Gastrocnemius medialis (tissue), 4 donors: Measurements from ENCODE around the gene HOTAIR. TPM values are rescaled to one million over a fixed set of nuclear protein-coding genes. Genes with fewer than 3 reads are reported as not detected.

Source experiments
- ATAC-seq, 2 donors: fragments of 150-250 bp; one replicate each; pipeline ENCODE4 v1.9.1; 2016
- DNase-seq, 2 donors: peaks; one replicate each; pipeline ENCODE4 v3.0.0-alpha.2; 2019
- H3K27ac ChIP-seq, 4 donors: fragments of 200-600 bp; sonication (generic); 1 replicate in 1 of 4; 2 replicates in 3 of 4; pipeline ENCODE4 v1.5.1; 2016 to 2018; ENCODE audit warnings: mild to moderate bottlenecking in 2 of 4, moderate library complexity in 1 of 4
- H3K27me3 ChIP-seq, 3 donors: fragments of 200-600 bp; sonication (generic) in 2 of 3; 1 replicate in 1 of 3; 2 replicates in 2 of 3; pipeline versions ENCODE4 v1.5.1 to v1.6.0; 2016 to 2019; ENCODE audit warnings: mild to moderate bottlenecking in 1 of 3, moderate library complexity in 1 of 3
- H3K36me3 ChIP-seq, 2 donors: fragments of 200-600 bp; sonication (generic) in 1 of 2; one replicate each; pipeline ENCODE4 v1.5.1; 2017 to 2018
- H3K4me1 ChIP-seq, 2 donors: fragments of 200-600 bp; sonication (generic) in 1 of 2; one replicate each; pipeline ENCODE4 v1.5.1; 2016 to 2017; ENCODE audit warnings: mild to moderate bottlenecking in 2 of 2
- H3K4me3 ChIP-seq, 4 donors: fragments of 200-600 bp; sonication (generic) in 3 of 4; 1 replicate in 1 of 4; 2 replicates in 3 of 4; pipeline ENCODE4 v1.5.1; 2016 to 2019; ENCODE audit warnings: mild to moderate bottlenecking in 2 of 4
- H3K9me3 ChIP-seq, 3 donors: fragments of 200-600 bp; sonication (generic) in 2 of 3; 1 replicate in 1 of 3; 2 replicates in 2 of 3; pipeline ENCODE4 v1.5.1; 2016 to 2019
- CTCF ChIP-seq, 5 experiments: fragments of 450-650 bp in 3 of 5; fragments of 200-600 bp in 2 of 5; sonication (generic) in 2 of 5; IDR thresholded peaks in 4 of 5; conservative IDR thresholded peaks in 1 of 5; 1 replicate in 4 of 5; 2 replicates in 1 of 5; pipeline ENCODE4 v1.5.1; 2016 to 2019; ENCODE audit warnings: antibody characterized with exemption in 5 of 5, mild to moderate bottlenecking in 3 of 5, moderate library complexity in 3 of 5
- POLR2A ChIP-seq, 2 donors: fragments of 450-650 bp; IDR thresholded peaks; one replicate each; pipeline ENCODE4 v1.6.1; 2017; ENCODE audit warnings: antibody characterized with exemption in 2 of 2, mild to moderate bottlenecking in 2 of 2, moderate library complexity in 2 of 2
- in situ Hi-C, 4 donors: fragments of 200-750 bp; cut with MboI; loops; one replicate each; pipeline versions ENCODE4 v1.15.0 to v1.8.0; 2017; ENCODE audit warnings: low sequenced_read_pairs in 4 of 4
- intact Hi-C: fragments of 100-400 bp; cut with DNase I; formaldehyde crosslinking; loops from one replicate; pipeline ENCODE4 v1.15.1; 2023; ENCODE audit warnings: low total_unique reads
- total RNA-seq, 4 donors: library from RNA; depleted of rRNA; stranded (reverse); fragments of >200 nt; gene quantifications; one replicate each; pipeline versions ENCODE4 v1.1.0 to v1.2.3, GENCODE V29; 2016

HOTAIR gene
- total RNA-seq, 4 donors from 2014 or later: 0.35 to 0.83 (median 0.56) TPM; not detected in 1

DNA sequence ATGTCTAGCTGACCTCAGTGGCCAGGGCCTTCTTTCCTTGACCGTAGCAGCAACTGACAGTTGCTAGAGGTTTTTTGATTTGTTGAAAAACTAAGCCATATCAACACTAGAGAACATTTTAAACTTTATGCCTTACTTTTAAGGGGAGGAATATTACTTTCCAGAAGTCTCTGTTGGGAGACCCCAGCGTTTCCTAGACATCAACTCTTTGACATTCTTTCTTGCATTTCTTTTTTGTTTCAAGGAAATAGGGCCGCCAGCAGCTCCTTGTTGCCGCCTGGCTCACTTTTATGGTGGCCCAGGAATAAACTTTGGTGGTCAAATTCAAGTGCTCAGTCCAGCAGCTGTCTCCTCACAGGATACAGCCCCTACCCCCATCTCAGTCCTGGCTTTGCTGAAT is 4.3 kb downstream of the HOTAIR start:
- DNase-seq: no peak
- no peaks in the 10 kb centered on the region for H3K9me3 ChIP-seq
- H3K27me3 ChIP-seq: peaks cover 85 to 99% (median 89%) of the 10 kb centered on the region in 3 donors
- H3K4me3 ChIP-seq: no peak overlapping the region
- no peaks in the 10 kb centered on the region for H3K36me3 ChIP-seq
- no peak for TF ChIP-seq POLR2A (IDR thresholded peaks at IDR 0.05)
- intact Hi-C loops: no loop called here
- H3K4me1 ChIP-seq: peaks cover 6 to 18% of the 10 kb centered on the region in 2 donors
- in situ Hi-C loops: no loop called here
- ATAC-seq: no peak
- H3K27ac ChIP-seq: no peak overlapping the region

GRCh38 chr12:53969588-53970259 is 5.0 kb downstream of the HOTAIR start:
- TF ChIP-seq POLR2A (IDR thresholded peaks at IDR 0.05): no peak
- no peak for TF ChIP-seq CTCF (IDR thresholded peaks at IDR 0.05 in 4 of 5, conservative IDR thresholded peaks at IDR 0.05 in 1 of 5)
- peaks cover 85 to 99% (median 89%) of the 10 kb centered on the region in 3 donors for H3K27me3 ChIP-seq
- no peak overlapping the region for H3K4me3 ChIP-seq
- in situ Hi-C loops (no loop called here), intact Hi-C loops (no loop called here)
- H3K27ac ChIP-seq: no peak overlapping the region
- H3K4me1 ChIP-seq: peaks cover 0 to 11% of the 10 kb centered on the region in 2 donors
- H3K9me3 ChIP-seq: no peaks in the 10 kb centered on the region
- DNase-seq (no peak), ATAC-seq (no peak)
- no peaks in the 10 kb centered on the region for H3K36me3 ChIP-seq

DNA sequence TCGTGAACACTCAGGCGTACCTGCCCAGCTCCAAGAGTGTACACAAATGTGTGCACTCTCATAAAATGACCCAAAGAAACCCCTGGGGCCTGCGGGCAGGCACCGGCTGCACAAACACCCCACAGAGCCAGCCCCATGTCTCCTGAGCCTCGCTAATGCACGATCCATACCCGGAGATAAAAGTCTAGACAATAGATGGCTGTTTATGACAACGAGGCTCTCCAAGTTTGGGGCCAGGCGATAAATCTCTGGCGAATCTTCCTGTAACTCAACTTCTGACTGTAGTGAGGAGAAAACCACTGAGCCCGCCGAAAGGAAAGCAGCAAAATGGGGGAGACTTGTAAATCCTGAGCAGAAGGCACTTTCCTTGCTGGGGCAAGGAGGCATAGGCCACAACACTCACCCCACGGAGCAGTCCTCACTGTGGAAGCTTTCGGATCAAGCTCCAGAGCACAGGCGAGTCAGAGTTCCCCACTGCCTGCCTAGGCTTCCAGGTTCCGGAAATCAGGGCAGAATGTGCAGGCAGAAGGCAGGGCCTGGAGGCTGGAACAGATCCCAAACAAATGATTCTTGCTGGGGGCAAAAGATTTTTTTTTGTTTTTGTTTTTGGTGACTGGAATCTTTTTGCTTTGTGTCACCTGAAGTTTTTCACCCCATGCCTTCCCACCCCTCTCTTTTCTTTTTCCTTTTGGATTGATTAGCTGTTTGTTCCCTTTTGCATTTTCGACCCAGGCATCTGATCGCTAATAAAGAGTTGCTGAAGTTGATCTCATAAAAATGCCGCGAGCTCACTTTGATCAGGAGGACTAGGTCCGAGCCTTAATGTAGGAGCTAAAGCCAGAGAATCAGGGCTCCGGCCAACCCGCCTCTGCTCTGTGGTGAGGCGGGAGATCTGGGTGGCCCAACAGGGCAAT is 6.3 kb downstream of the HOTAIR start:
- H3K4me3 ChIP-seq: no peak overlapping the region
- intact Hi-C loops: no loop called here
- DNase-seq: no peak
- H3K27ac ChIP-seq: peak overlapping the region in 3 of 4 donors; percentile 32 to 45 (median 38)
- H3K36me3 ChIP-seq: no peaks in the 10 kb centered on the region
- peaks cover 84 to 99% (median 89%) of the 10 kb centered on the region in 3 donors for H3K27me3 ChIP-seq
- H3K9me3 ChIP-seq: no peaks in the 10 kb centered on the region
- H3K4me1 ChIP-seq: peaks cover 0 to 4% of the 10 kb centered on the region in 2 donors
- ATAC-seq: no peak
- in situ Hi-C loops: no loop called here
- TF ChIP-seq POLR2A (IDR thresholded peaks at IDR 0.05): no peak

- TF ChIP-seq POLR2A (IDR thresholded peaks at IDR 0.05) (no peak), CTCF (IDR thresholded peaks at IDR 0.05 in 4 of 5, conservative IDR thresholded peaks at IDR 0.05 in 1 of 5) (no peak)
- Histone ChIP-seq H3K36me3 (no peaks in the 10 kb centered on the region), H3K4me3 (peak overlapping the region; percentile 43 to 52 (median 46)), H3K4me1 (peaks cover 0 to 5% of the 10 kb centered on the region in 2 donors), H3K27ac (peak overlapping the region; percentile 55 to 74 (median 71)), H3K27me3 (peaks cover 84 to 99% (median 89%) of the 10 kb centered on the region in 3 donors), H3K9me3 (no peaks in the 10 kb centered on the region)
- DNase-seq: no peak
- no peak for ATAC-seq
- intact Hi-C loops: no loop called here
- in situ Hi-C loops: no loop called here
These were observed 7.3 kb downstream of the HOTAIR start for GRCh38 chr12:53967421-53967925.

- in situ Hi-C loops: no loop called here
- TF ChIP-seq CTCF (IDR thresholded peaks at IDR 0.05 in 4 of 5, conservative IDR thresholded peaks at IDR 0.05 in 1 of 5) (no peak), POLR2A (IDR thresholded peaks at IDR 0.05) (no peak)
- DNase-seq: no peak
- peak overlapping the region; percentile 43 to 52 (median 46) for H3K4me3 ChIP-seq
- ATAC-seq: peak in 1 of 2 donors; percentile 12
- H3K27ac ChIP-seq: peak overlapping the region; percentile 55 to 74 (median 71)
- H3K27me3 ChIP-seq: peaks cover 84 to 99% (median 89%) of the 10 kb centered on the region in 3 donors
- no peaks in the 10 kb centered on the region for H3K36me3 ChIP-seq
- peaks cover 0 to 5% of the 10 kb centered on the region in 2 donors for H3K4me1 ChIP-seq
- intact Hi-C loops: no loop called here
- H3K9me3 ChIP-seq: no peaks in the 10 kb centered on the region
These were observed 8.2 kb downstream of the HOTAIR start for GRCh38 chr12:53966385-53967133.
